Motor neuron (in vitro differentiated cells): ENCODE results near the gene SH3GL1. TPM values are rescaled to one million over a fixed set of nuclear protein-coding genes. Genes with fewer than 3 reads are reported as not detected.

Experiments used
- ATAC-seq, 8 experiments: fragments of 200-7000 bp; cut with Tn5 transposase; replicated peaks in 6 of 8; 2 replicates each; pipeline ENCODE4 v1.8.0; 2021; ENCODE audit warnings: mild to moderate bottlenecking in 8 of 8, moderate library complexity in 8 of 8
- H3K27ac ChIP-seq, 2 donors: fragments of 250-450 bp; sonication (Bioruptor Pico); 2 replicates each; pipeline ENCODE4 v1.9.0; 2021; ENCODE audit warnings: antibody characterized with exemption in 2 of 2, mild to moderate bottlenecking in 2 of 2, moderate library complexity in 1 of 2
- H3K4me1 ChIP-seq, 2 donors: fragments of 250-450 bp; sonication (Bioruptor Pico); replicated peaks in 1 of 2; 2 replicates each; pipeline ENCODE4 v1.6.1; 2021; ENCODE audit warnings: antibody characterized with exemption in 2 of 2, mild to moderate bottlenecking in 2 of 2, moderate library complexity in 1 of 2
- H3K4me3 ChIP-seq, 5 donors: fragments of 250-450 bp; sonication (Bioruptor Pico); 2 replicates each; pipeline ENCODE4 v1.9.0; 2021; ENCODE audit warnings: antibody characterized with exemption in 5 of 5, mild to moderate bottlenecking in 5 of 5, moderate library complexity in 4 of 5
- WGBS, 10 experiments: fragments of 450-650 bp; shearing (Covaris generic); methylation state at CpG; one replicate each; pipeline ENCODE4 v1.0.0; 2022; 5-methylcytosine and 5-hydroxymethylcytosine counted together
- in situ Hi-C, 9 experiments: fragments of 400-800 bp; cut with MboI; loops; one replicate each; pipeline ENCODE4 v1.15.0; 2021; ENCODE audit warnings: low sequenced_read_pairs in 9 of 9, low pct_unique_long_range_greater_than_20kb in 2 of 9; ENCODE audit not compliant: unreplicated experiment in 9 of 9
- total RNA-seq, 8 experiments: library from RNA; unstranded; fragments of 300-600 nt; gene quantifications; 2 replicates each; pipeline versions ENCODE4 v1.2.3 to v1.2.4, GENCODE V29; 2022

SH3GL1 gene
- total RNA-seq, 8 experiments from 2014 or later: 24.6 to 62.9 (median 40.6) TPM

DNA sequence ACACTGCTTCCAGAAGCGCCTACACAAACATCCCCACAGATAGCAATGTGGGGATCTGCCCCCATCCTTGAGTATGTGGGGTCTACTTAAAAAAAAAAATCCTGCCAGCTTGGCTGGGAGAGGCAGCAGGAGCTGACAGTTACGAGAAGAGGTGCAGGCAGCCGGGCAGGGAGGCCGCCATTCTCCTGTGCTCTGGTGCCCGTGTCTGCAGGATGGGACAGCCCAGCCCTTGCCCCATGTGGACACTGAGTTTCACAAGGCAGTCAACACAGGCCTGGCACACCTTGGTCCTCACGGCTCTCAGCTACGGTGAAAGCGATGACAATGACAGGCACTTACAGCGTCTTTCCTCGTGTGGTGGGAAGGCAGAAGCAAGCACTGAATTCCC, 33.0 kb downstream of the SH3GL1 start:
- ATAC-seq: no peak
- H3K4me1 ChIP-seq: peaks cover 15 to 19% of the 10 kb centered on the region in 2 donors
- no peak overlapping the region for H3K4me3 ChIP-seq
- H3K27ac ChIP-seq: peak overlapping the region in 1 of 2 donors; percentile 13
- in situ Hi-C loops: no loop called here
- WGBS, 10 experiments: 20 to 100% (median 81%) methylated on average over 1 to 5 of the region's 10 CpGs; no CpG with 5 or more reads in 6 of the 10 experiments

GRCh38 chr19:4366666-4367335, 33.5 kb downstream of the SH3GL1 start:
- ATAC-seq: no peak

GRCh38 chr19:4365791-4366665, 34.3 kb downstream of the SH3GL1 start:
- peaks cover 15 to 19% of the 10 kb centered on the region in 2 donors for H3K4me1 ChIP-seq
- H3K4me3 ChIP-seq: no peak overlapping the region
- 100% methylated on average over 1 to 3 of the region's 19 CpGs; no CpG with 5 or more reads in 7 of the 10 experiments for WGBS, 10 experiments
- in situ Hi-C loops: no loop called here
- ATAC-seq: no peak
- no peak overlapping the region for H3K27ac ChIP-seq

More at GRCh38 chr19:4366666-4367335, 33.5 kb downstream of the SH3GL1 start:
- 100% methylated on average over 1 to 3 of the region's 16 CpGs; no CpG with 5 or more reads in 7 of the 10 experiments for WGBS, 10 experiments
- in situ Hi-C loops: no loop called here
- Histone ChIP-seq H3K4me3 (no peak overlapping the region), H3K4me1 (peaks cover 15 to 19% of the 10 kb centered on the region in 2 donors), H3K27ac (no peak overlapping the region)

- no peak for ATAC-seq
- in situ Hi-C loops: no loop called here
- Histone ChIP-seq H3K4me3 (no peak overlapping the region), H3K27ac (no peak overlapping the region), H3K4me1 (peaks cover 14 to 17% of the 10 kb centered on the region in 2 donors)
- 83 to 98% (median 90%) methylated on average over 4 to 8 of the region's 16 CpGs; no CpG with 5 or more reads in 7 of the 10 experiments for WGBS, 10 experiments
Observed at GRCh38 chr19:4365341-4365740, 35.0 kb downstream of the SH3GL1 start.

DNA sequence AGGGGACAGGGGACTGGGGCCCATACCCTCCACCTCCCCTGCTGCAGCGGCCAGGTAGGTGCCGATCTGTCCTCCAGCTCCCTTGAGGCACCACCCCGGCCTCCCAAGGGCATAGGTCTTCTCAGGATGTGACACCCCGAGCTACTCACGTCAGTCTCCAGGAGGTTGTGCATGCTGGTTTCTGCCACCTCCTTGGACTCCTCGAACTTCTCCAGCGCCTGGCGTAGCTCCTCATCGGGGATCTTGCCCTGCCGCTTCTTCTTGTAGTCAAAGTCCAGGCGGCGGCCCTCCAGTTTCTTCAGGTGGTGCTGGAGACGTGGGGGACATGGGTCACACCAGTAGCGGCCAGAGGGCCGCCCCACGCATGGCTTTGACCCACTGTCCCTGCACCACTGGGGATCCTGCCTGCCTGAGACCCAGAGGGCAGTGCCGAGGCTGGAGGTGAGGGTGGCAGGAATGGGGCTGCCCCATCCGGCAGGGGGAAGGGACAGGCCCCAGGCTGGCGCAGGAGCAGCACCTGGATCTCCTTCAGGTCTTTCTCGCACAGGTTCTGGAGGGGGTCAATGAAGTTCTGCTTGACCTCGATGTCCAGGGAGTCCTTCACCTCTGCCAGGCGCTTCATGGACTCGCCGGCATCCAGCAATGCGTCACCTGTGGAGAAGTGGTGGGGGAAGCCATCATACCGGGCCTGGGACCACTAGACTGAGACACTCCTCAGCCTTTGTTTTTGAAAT, 36.6 kb downstream of the SH3GL1 start:
- peaks cover 0 to 1% of the 10 kb centered on the region in 2 donors for H3K4me1 ChIP-seq
- no peak for ATAC-seq
- H3K27ac ChIP-seq: peak overlapping the region in 1 of 2 donors; percentile 24
- no peak overlapping the region for H3K4me3 ChIP-seq
- 80 to 100% (median 96%) methylated on average over 3 to 10 of the region's 26 CpGs; no CpG with 5 or more reads in 5 of the 10 experiments for WGBS, 10 experiments
- in situ Hi-C loops: no loop called here

GRCh38 chr19:4362831-4363545, 37.4 kb downstream of the SH3GL1 start:
- ATAC-seq: peak in 3 of 8 experiments; percentile 3 to 11 (median 4)
- no peaks in the 10 kb centered on the region for H3K4me1 ChIP-seq

DNA sequence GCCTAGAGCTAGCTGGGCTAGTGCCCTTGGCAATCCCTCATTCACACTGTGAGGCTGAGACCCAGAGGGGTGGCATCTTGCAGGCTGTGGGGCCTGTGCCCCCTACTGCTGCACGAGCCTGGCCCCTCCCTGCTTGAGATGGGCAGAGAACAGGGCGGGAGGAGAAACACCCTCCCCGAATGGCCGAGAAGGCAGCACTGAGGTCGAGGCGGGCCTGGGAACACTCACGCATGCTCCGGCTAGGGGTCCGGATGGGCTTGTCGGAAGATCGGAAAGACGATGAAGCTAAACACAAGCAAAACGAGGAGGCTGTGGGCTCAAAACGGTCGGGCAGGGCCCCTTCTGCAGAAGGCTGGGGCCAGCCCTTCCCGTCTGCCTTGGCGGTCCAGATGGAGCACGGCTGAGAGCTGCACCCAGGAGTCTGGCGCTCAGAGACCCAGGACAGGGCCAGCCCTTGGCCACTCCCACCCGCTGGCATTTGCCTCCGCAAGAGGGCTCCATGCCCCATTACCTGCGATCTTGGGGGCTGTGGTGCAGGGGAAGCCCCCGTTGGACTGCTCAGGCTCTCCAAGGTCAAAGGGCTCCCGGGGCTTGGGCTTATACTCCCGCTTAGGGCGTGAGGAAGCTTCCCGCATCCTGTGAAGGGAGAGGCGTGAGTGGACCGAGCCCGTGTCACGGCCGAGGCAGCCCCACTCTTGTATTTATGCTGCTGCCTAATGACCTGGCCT, 38.1 kb downstream of the SH3GL1 start:
- 57 to 94% (median 88%) methylated on average over 1 to 18 of the region's 32 CpGs; no CpG with 5 or more reads in 4 of the 10 experiments for WGBS, 10 experiments
- peak in 2 of 8 experiments; percentile 3 to 4 for ATAC-seq

More at GRCh38 chr19:4362831-4363545, 37.4 kb downstream of the SH3GL1 start:
- in situ Hi-C loops: no loop called here
- 88% methylated on average over 3 of the region's 22 CpGs; no CpG with 5 or more reads in 9 of the 10 experiments for WGBS, 10 experiments
- Histone ChIP-seq H3K27ac (peak overlapping the region in 1 of 2 donors; percentile 24), H3K4me3 (no peak overlapping the region)

GRCh38 chr19:4361152-4362046, 38.9 kb downstream of the SH3GL1 start:
- Histone ChIP-seq H3K27ac (peak overlapping the region in 1 of 2 donors; percentile 43), H3K4me1 (no peaks in the 10 kb centered on the region), H3K4me3 (no peak overlapping the region)
- ATAC-seq: peak in 5 of 8 experiments; percentile 8 to 28 (median 16)
- 100% methylated on average over 1 of the region's 50 CpGs; no CpG with 5 or more reads in 8 of the 10 experiments for WGBS, 10 experiments
- in situ Hi-C loops: no loop called here

More for the DNA sequence above, 38.1 kb downstream of the SH3GL1 start:
- Histone ChIP-seq H3K27ac (peak overlapping the region in 1 of 2 donors; percentile 37), H3K4me3 (no peak overlapping the region), H3K4me1 (no peaks in the 10 kb centered on the region)
- in situ Hi-C loops: no loop called here

- Histone ChIP-seq H3K27ac (peak overlapping the region; percentile 21 to 43), H3K4me3 (no peak overlapping the region), H3K4me1 (no peaks in the 10 kb centered on the region)
- in situ Hi-C loops: no loop called here
- peak in 5 of 8 experiments; percentile 9 to 19 (median 16) for ATAC-seq
- WGBS, 10 experiments: 40 to 74% methylated on average over 1 to 6 of the region's 12 CpGs; no CpG with 5 or more reads in 8 of the 10 experiments
Observed at GRCh38 chr19:4360641-4361151, 39.7 kb downstream of the SH3GL1 start.

DNA sequence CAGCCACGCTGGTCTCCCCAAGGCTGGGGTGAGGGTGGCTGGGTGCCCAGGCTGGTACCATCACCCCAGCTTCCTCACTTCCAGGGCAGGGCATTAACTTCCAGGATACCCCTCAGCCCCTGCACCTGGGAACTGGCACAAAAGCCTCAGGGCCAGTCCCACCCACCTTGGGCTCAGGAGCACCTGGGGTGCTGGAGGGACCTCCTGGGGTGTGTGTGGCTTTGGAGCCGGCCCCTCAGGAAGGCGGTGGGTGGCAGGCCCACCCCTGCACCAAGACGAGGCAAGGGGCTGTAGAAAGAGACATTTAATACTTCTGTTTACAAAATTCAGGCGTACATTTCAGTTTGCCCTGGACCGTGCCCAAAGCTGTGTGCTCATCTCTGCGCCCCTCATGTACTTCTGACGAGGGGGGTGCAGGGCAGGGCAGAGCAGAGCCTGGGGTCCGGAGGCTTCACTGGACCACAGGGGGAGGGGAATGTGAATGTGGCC, 40.2 kb downstream of the SH3GL1 start:
- Histone ChIP-seq H3K4me3 (no peak overlapping the region), H3K4me1 (no peaks in the 10 kb centered on the region), H3K27ac (no peak overlapping the region)
- 70 to 100% (median 98%) methylated on average over 1 to 4 of the region's 9 CpGs; no CpG with 5 or more reads in 4 of the 10 experiments for WGBS, 10 experiments
- in situ Hi-C loops: no loop called here
- peak in 2 of 8 experiments; percentile 1 to 2 for ATAC-seq
